ENCODE data around the gene STRA6. TPM values are rescaled to one million over a fixed set of nuclear protein-coding genes. Genes with fewer than 3 reads are reported as not detected.

The STRA6 gene
- total RNA-seq, 8 experiments from 2014 or later: 1.7 to 53.9 (median 14.3) TPM

DNA sequence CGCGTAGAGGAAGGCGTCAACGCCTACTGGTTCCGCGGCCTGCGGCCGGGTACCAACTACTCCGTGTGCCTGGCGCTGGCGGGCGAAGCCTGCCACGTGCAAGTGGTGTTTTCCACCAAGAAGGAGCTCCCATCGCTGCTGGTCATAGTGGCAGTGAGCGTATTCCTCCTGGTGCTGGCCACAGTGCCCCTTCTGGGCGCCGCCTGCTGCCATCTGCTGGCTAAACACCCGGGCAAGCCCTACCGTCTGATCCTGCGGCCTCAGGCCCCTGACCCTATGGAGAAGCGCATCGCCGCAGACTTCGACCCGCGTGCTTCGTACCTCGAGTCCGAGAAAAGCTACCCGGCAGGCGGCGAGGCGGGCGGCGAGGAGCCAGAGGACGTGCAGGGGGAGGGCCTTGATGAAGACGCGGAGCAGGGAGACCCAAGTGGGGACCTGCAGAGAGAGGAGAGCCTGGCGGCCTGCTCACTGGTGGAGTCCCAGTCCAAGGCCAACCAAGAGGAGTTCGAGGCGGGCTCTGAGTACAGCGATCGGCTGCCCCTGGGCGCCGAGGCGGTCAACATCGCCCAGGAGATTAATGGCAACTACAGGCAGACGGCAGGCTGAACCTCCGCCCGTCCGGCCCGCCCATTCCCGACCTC, 68.1 kb downstream of the STRA6 start:
- no peak overlapping the region for H3K4me3 ChIP-seq
- in situ Hi-C loops (cut with MboI; ENCODE audit: low pct_unique_long_range_greater_than_20kb in 2 of 9, low sequenced_read_pairs in 9 of 9, unreplicated experiment in 9 of 9): loop anchor here in 5 of 9 experiments (10.0 to 25.0 kb wide), 2 partner anchors 160 to 178 kb away; no protein-coding TSS in a partner anchor
- H3K4me1 ChIP-seq (replicated peaks in 1 of 2): peaks cover 41 to 47% of the 10 kb centered on the region in 2 donors
- no peak for ATAC-seq (replicated peaks in 6 of 8)
- no peak overlapping the region for H3K27ac ChIP-seq
- 24 to 100% (median 66%) methylated on average over 2 to 27 of the region's 53 CpGs; no CpG with 5 or more reads in 6 of the 10 experiments for WGBS, 10 experiments

- Histone ChIP-seq H3K4me3 (no peak overlapping the region), H3K4me1 (replicated peaks in 1 of 2) (peaks cover 47 to 48% of the 10 kb centered on the region in 2 donors), H3K27ac (no peak overlapping the region)
- in situ Hi-C loops (cut with MboI; ENCODE audit: low pct_unique_long_range_greater_than_20kb in 2 of 9, low sequenced_read_pairs in 9 of 9, unreplicated experiment in 9 of 9): loop anchor here in 5 of 9 experiments (10.0 to 25.0 kb wide), 2 partner anchors 161 to 178 kb away; no protein-coding TSS in a partner anchor
- 11 to 100% (median 52%) methylated on average over 3 to 19 of the region's 71 CpGs; no CpG with 5 or more reads in 4 of the 10 experiments for WGBS, 10 experiments
- ATAC-seq (replicated peaks in 6 of 8): no peak
These were observed 68.7 kb downstream of the STRA6 start for GRCh38 chr15:74133694-74134386.

DNA sequence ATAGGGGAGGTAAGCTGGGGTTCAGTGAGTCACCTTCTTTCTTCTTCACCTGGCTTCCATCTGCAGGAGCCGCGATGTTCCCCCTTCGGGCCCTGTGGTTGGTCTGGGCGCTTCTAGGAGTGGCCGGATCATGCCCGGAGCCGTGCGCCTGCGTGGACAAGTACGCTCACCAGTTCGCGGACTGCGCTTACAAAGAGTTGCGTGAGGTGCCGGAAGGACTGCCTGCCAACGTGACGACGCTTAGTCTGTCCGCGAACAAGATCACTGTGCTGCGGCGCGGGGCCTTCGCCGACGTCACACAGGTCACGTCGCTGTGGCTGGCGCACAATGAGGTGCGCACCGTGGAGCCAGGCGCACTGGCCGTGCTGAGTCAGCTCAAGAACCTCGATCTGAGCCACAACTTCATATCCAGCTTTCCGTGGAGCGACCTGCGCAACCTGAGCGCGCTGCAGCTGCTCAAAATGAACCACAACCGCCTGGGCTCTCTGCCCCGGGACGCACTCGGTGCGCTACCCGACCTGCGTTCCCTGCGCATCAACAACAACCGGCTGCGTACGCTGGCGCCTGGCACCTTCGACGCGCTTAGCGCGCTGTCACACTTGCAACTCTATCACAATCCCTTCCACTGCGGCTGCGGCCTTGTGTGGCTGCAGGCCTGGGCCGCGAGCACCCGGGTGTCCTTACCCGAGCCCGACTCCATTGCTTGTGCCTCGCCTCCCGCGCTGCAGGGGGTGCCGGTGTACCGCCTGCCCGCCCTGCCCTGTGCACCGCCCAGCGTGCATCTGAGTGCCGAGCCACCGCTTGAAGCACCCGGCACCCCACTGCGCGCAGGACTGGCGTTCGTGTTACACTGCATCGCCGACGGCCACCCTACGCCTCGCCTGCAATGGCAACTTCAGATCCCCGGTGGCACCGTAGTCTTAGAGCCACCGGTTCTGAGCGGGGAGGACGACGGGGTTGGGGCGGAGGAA, 69.6 kb downstream of the STRA6 start:
- in situ Hi-C loops (cut with MboI; ENCODE audit: low pct_unique_long_range_greater_than_20kb in 2 of 9, low sequenced_read_pairs in 9 of 9, unreplicated experiment in 9 of 9): loop anchor here in 5 of 9 experiments (10.0 to 25.0 kb wide), 2 partner anchors 162 to 179 kb away; no protein-coding TSS in a partner anchor
- WGBS, 10 experiments: 0 to 96% (median 72%) methylated on average over 2 to 30 of the region's 90 CpGs; no CpG with 5 or more reads in 4 of the 10 experiments
- ATAC-seq (replicated peaks in 6 of 8): no peak
- Histone ChIP-seq H3K4me1 (replicated peaks in 1 of 2) (peaks cover 54 to 56% of the 10 kb centered on the region in 2 donors), H3K27ac (no peak overlapping the region), H3K4me3 (no peak overlapping the region)

DNA sequence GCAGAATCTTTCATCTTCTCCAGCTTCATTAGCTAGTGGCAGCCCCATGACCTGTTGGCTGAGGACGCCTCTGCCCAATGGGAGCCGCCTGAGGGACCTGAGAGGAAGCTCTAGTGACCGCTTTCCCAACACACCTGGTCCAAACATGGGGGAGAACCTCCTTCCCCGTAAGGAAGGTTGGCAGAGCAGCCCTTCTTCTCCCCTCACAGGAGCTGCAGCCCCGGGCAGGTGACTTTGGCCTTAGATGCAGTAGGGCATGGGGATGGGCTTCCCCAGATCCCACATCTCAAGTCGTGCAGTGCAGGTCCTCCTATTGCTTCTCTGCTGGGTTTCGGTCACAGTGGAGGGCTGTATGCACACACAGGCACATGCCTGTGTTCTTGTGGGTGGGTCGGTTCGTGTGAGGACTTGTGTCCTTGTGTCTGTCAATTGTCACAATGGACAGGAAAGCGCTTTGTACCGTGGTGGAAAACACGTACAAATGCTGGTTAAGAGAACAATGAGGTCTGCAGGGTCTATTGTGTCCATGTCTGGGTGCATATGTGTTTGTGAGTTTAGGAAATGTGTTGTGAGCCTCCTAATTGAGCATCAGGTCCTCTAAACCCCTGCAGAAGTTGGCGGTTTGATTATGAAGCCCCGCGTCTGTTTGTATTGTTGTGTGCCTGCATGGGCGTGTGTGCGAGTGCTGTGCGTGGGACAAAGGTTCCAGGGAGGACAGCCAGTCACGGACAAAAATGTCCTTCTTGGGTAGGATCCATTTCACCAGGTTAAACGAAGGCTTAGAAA, 70.8 kb downstream of the STRA6 start:
- no peak for ATAC-seq (replicated peaks in 6 of 8)
- in situ Hi-C loops (cut with MboI; ENCODE audit: low pct_unique_long_range_greater_than_20kb in 2 of 9, low sequenced_read_pairs in 9 of 9, unreplicated experiment in 9 of 9): loop anchor here in 5 of 9 experiments (10.0 to 25.0 kb wide), 2 partner anchors 163 to 180 kb away; no protein-coding TSS in a partner anchor
- H3K4me1 ChIP-seq (replicated peaks in 1 of 2): peaks cover 49 to 56% of the 10 kb centered on the region in 2 donors
- 0 to 100% (median 60%) methylated on average over 1 to 10 of the region's 20 CpGs; no CpG with 5 or more reads in 1 of the 10 experiments for WGBS, 10 experiments
- no peak overlapping the region for H3K27ac ChIP-seq
- H3K4me3 ChIP-seq: peak overlapping the region; percentile 22 to 40 (median 36)

DNA sequence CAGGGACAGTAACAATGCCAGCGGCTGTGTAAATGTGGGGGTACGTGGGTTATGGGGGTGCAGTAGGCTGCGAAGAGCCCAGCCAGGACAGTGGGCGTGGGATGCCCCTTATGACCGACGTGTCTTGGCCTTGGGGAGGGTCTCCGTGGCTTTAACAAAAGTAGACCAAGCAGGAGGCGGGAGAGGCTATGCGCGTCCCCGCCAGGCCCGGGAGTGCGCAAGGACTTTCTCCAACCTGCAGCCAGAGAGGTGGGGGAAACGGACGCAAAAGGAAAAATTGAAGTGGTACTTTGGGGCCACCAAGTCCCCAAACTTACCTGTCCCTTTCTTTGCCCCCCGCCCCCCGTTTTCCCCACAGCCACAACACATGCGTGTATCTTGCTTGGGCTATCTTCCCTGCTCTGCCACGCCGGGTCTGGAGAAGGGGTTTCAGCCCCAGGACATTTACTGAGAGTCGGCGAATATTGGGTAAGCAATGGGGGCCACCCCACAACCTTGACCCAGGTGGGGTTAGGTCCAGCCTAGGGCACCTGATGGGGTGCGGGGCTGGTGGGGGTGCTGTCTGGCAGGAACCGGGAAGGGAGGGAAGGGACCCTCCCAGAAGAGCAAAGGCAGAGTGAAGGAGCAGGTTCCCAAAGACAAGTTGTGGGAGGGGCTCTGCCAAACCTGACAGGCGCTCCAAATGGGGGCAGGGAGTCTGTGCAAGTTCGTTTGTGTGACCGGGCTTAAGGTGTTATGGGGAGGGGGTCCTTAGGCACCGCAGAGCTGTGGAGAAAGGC, 71.5 kb downstream of the STRA6 start:
- in situ Hi-C loops (cut with MboI; ENCODE audit: low pct_unique_long_range_greater_than_20kb in 2 of 9, low sequenced_read_pairs in 9 of 9, unreplicated experiment in 9 of 9): loop anchor here in 5 of 9 experiments (10.0 to 25.0 kb wide), 2 partner anchors 164 to 181 kb away; no protein-coding TSS in a partner anchor
- WGBS, 10 experiments: 0 to 51% (median 0%) methylated on average over 1 to 7 of the region's 28 CpGs; no CpG with 5 or more reads in 5 of the 10 experiments
- Histone ChIP-seq H3K4me1 (replicated peaks in 1 of 2) (peaks cover 50 to 57% of the 10 kb centered on the region in 2 donors), H3K27ac (peak overlapping the region; percentile 61 to 97), H3K4me3 (peak overlapping the region; percentile 22 to 40 (median 36))
- ATAC-seq (replicated peaks in 6 of 8): no peak

GRCh38 chr15:74130155-74130848, 72.3 kb downstream of the STRA6 start, which contains the start of gene ISLR2:
TSS of gene ISLR2 (plus strand) at chr15:74130586. CDS start at chr15:74132755, 2,169 bp downstream.
- ATAC-seq (replicated peaks in 6 of 8): peak; percentile 37 to 65 (median 53)
- WGBS, 10 experiments: 0 to 7% (median 0%) methylated on average over 1 to 9 of the region's 53 CpGs; no CpG with 5 or more reads in 5 of the 10 experiments
- Histone ChIP-seq H3K4me3 (peak within 1 kb of the TSS; percentile 22 to 40 (median 36)), H3K4me1 (replicated peaks in 1 of 2) (peaks cover 43 to 51% of the 10 kb centered on the region in 2 donors), H3K27ac (peak within 1 kb of the TSS; percentile 87 to 97)
- in situ Hi-C loops (cut with MboI; ENCODE audit: low pct_unique_long_range_greater_than_20kb in 2 of 9, low sequenced_read_pairs in 9 of 9, unreplicated experiment in 9 of 9): loop anchor here in 5 of 9 experiments (10.0 to 25.0 kb wide), 2 partner anchors 164 to 182 kb away; no protein-coding TSS in a partner anchor

DNA sequence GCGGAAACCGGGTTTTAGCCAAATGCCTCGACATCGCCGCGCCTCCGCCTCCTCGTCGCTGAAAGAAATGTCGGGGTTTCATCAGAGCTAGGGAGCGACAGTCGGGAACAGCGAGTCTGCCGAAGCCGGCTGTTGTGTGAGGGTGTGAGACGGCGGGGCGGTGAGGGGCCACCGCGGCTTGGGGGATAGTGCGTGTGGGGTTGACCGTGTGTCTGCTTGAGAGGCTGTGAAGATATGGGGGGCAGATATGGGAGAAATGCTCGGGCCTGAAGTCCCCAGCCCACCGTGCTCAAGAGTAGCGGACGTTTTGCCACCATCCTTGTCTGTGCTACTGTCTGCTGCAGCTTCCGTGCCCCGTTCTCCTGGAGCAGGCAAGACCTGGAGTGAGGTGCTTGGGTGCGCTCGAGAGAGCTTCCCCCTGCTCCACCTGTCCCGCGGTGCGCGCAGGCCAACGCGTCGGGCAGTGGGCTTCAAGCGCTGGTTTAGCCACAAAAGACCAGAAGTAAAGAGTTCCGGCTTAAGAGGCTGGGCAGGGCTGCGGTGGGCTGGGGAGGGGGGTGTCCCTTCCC, 72.9 kb downstream of the STRA6 start:
- peak in 6 of 8 experiments; percentile 0 to 6 (median 4) for ATAC-seq (replicated peaks in 6 of 8)
- in situ Hi-C loops (cut with MboI; ENCODE audit: low pct_unique_long_range_greater_than_20kb in 2 of 9, low sequenced_read_pairs in 9 of 9, unreplicated experiment in 9 of 9): loop anchor here in 8 of 9 experiments (10.0 to 25.0 kb wide), 4 partner anchors 165 to 185 kb away; no protein-coding TSS in a partner anchor
- H3K27ac ChIP-seq: peak overlapping the region; percentile 87 to 97
- peak overlapping the region; percentile 22 to 40 (median 36) for H3K4me3 ChIP-seq
- peaks cover 36 to 45% of the 10 kb centered on the region in 2 donors for H3K4me1 ChIP-seq (replicated peaks in 1 of 2)
- WGBS, 10 experiments: 0 to 7% (median 3%) methylated on average over 3 to 14 of the region's 40 CpGs; no CpG with 5 or more reads in 6 of the 10 experiments

Other genes starting within 250 kb of the STRA6 start
- gene STOML1, start 210.5 kb downstream of the STRA6 start, total RNA-seq: 10 to 100 TPM in 6 of 8 experiments, 1 to 10 TPM in 2; 7.7 to 31.4 (median 18.2) TPM
- 10 to 100 TPM in 5 of 8 experiments, 1 to 10 TPM in 3; 7.2 to 37.8 (median 12.6) TPM for gene PML, start 208.1 kb downstream of the STRA6 start, total RNA-seq
- gene GOLGA6A, start 120.2 kb downstream of the STRA6 start, total RNA-seq: 1 to 10 TPM in 2 of 8 experiments, under 1 TPM in 6; 0.14 to 5.1 (median 0.42) TPM
- 100 to 1,000 TPM in 2 of 8 experiments, 10 to 100 TPM in 3, 1 to 10 TPM in 1, under 1 TPM in 2; 0.22 to 130 (median 37.9) TPM for gene ISLR2, start 72.2 kb downstream of the STRA6 start, total RNA-seq
- 100 to 1,000 TPM in 1 of 8 experiments, 1 to 10 TPM in 5, under 1 TPM in 2; 0.54 to 278 (median 1.5) TPM for gene ISLR, start 29.1 kb downstream of the STRA6 start, total RNA-seq
- gene CCDC33, start 33.5 kb upstream of the STRA6 start, total RNA-seq: 10 to 100 TPM in 2 of 8 experiments, 1 to 10 TPM in 4, under 1 TPM in 2; 0.66 to 18.3 (median 6.2) TPM
- gene CYP11A1, start 164.9 kb upstream of the STRA6 start, total RNA-seq: 1 to 10 TPM in 4 of 8 experiments, under 1 TPM in 1, not detected in 3; 0.46 to 3.1 (median 2.3) TPM
- gene SEMA7A, start 231.2 kb upstream of the STRA6 start, total RNA-seq: 10 to 100 TPM in 4 of 8 experiments, 1 to 10 TPM in 2, under 1 TPM in 2; 0.45 to 16.5 (median 9.6) TPM